ENCODE data around the gene PRRG3.

The PRRG3 gene

GRCh38 chrX:151745651-151746050 is 50.4 kb downstream of the PRRG3 start:
- no peak for DNase-seq

- DNase-seq, result no peak
These were observed 51.2 kb downstream of the PRRG3 start for GRCh38 chrX:151746502-151746901.

GRCh38 chrX:151750511-151750910 is 55.3 kb downstream of the PRRG3 start:
- DNase-seq, result no peak

- no peak for DNase-seq
These were observed 57.6 kb downstream of the PRRG3 start for GRCh38 chrX:151752847-151753246.

- DNase-seq, result no peak
These were observed 58.2 kb downstream of the PRRG3 start for GRCh38 chrX:151753313-151754046.

- no peak for DNase-seq
These were observed 58.8 kb downstream of the PRRG3 start for GRCh38 chrX:151754047-151754429.

GRCh38 chrX:151754641-151755215 is 59.5 kb downstream of the PRRG3 start:
- no peak for DNase-seq

All from CD4-positive, alpha-beta T cell treated with Interleukin-17A for 4 hours (primary cell).